OCI-LY3 (cell line): ENCODE measurements around the gene USP50.

Source experiments
- EZH2phosphoT487 ChIP-seq: fragments of 200-600 bp; shearing (Covaris generic); IDR thresholded peaks from 2 replicates; pipeline ENCODE4 v1.6.1; 2018; ENCODE audit warnings: antibody characterized with exemption, mixed run types, low read depth
- TF ChIP-seq, protein P1 (sequence below): fragments of 200-600, 300-600 bp; sonication (generic); IDR thresholded peaks from 2 replicates; pipeline ENCODE4 v1.5.1; 2014; ENCODE audit warnings: antibody characterized with exemption, low read length, low read depth

DNA sequence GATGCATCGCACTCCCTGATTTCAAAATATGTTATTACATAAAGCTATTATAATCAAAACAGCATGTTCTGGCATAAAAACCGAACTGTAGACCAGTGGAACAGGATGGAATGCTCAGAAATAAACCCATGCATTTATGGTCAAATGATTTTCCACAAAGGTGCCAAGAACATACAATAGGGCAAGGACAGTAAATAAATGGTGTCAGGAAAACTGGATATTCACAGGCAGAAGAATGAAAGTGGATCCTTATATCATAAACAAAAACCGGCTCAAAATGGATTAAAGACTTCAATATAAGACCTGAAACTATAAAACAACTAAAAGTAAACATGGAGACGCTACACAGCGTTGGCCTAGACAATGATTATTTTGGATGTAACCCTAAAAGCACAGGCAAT is 22.6 kb downstream of the USP50 start:
- TF ChIP-seq, protein P1, sequence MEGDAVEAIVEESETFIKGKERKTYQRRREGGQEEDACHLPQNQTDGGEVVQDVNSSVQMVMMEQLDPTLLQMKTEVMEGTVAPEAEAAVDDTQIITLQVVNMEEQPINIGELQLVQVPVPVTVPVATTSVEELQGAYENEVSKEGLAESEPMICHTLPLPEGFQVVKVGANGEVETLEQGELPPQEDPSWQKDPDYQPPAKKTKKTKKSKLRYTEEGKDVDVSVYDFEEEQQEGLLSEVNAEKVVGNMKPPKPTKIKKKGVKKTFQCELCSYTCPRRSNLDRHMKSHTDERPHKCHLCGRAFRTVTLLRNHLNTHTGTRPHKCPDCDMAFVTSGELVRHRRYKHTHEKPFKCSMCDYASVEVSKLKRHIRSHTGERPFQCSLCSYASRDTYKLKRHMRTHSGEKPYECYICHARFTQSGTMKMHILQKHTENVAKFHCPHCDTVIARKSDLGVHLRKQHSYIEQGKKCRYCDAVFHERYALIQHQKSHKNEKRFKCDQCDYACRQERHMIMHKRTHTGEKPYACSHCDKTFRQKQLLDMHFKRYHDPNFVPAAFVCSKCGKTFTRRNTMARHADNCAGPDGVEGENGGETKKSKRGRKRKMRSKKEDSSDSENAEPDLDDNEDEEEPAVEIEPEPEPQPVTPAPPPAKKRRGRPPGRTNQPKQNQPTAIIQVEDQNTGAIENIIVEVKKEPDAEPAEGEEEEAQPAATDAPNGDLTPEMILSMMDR, result no peak
- TF ChIP-seq EZH2phosphoT487, result no peak
